Lower leg skin (tissue), 4 donors: ENCODE measurements around the gene TNF. TPM values are rescaled to one million over a fixed set of nuclear protein-coding genes. Genes with fewer than 3 reads are reported as not detected.

Experiments
- DNase-seq, 2 donors: peaks; one replicate each; pipeline ENCODE4 v3.0.0-alpha.2; 2019; ENCODE audit warnings: low spot score in 2 of 2
- H3K4me3 ChIP-seq: fragments of 200-600 bp; sonication (generic); 2 replicates; pipeline ENCODE4 v1.5.1; 2017; ENCODE audit warnings: mild to moderate bottlenecking, low read depth; ENCODE audit not compliant: poor library complexity, severe bottlenecking
- CTCF ChIP-seq, 3 donors: fragments of 450-650 bp; IDR thresholded peaks; one replicate each; pipeline ENCODE4 v1.5.1; 2016; ENCODE audit warnings: antibody characterized with exemption in 3 of 3, mild to moderate bottlenecking in 3 of 3, moderate library complexity in 2 of 3
- POLR2A ChIP-seq, 2 donors: fragments of 450-650 bp; IDR thresholded peaks; one replicate each; pipeline ENCODE4 v1.6.1; 2016 to 2017; ENCODE audit warnings: antibody characterized with exemption in 2 of 2, mild to moderate bottlenecking in 1 of 2, moderate library complexity in 1 of 2
- WGBS, 2 donors: methylation state at CpG; one replicate each; pipeline ENCODE4 v1.1.5; 2018; 5-methylcytosine and 5-hydroxymethylcytosine counted together
- intact Hi-C: fragments of 100-400 bp; cut with DNase I; formaldehyde crosslinking; loops from one replicate; pipeline ENCODE4 v1.15.0; 2023; ENCODE audit warnings: low total_unique reads
- total RNA-seq, 4 donors: library from RNA; depleted of rRNA; stranded (reverse); fragments of >200 nt; gene quantifications; one replicate each; pipeline ENCODE4 v1.1.0, GENCODE V29; 2016

Gene TNF
- total RNA-seq, 4 donors from 2014 or later, result 0.38 to 1.4 (median 0.59) TPM

- peak overlapping the region; percentile 76 for H3K4me3 ChIP-seq
- DNase-seq, result peak in 1 of 2 donors; percentile 64
- TF ChIP-seq CTCF (IDR thresholded peaks at IDR 0.05) (no peak), POLR2A (IDR thresholded peaks at IDR 0.05) (no peak)
- 0% methylated on average over 21 of the region's 21 CpGs for WGBS, 2 donors
- intact Hi-C loops, result no loop called here
Measured at GRCh38 chr6:31541059-31541657, 34.2 kb upstream of the TNF start.

GRCh38 chr6:31541658-31542521, 33.5 kb upstream of the TNF start, which contains the start of gene DDX39B:
Gene DDX39B, minus strand, starts transcription at chr6:31542003. Its CDS starts 1,471 bp downstream, at chr6:31540532.
- WGBS, 2 donors, result 0 to 1% methylated on average over 41 to 43 of the region's 43 CpGs
- peak; percentile 95 to 99 for DNase-seq
- intact Hi-C loops, result no loop called here
- H3K4me3 ChIP-seq, result peak within 1 kb of the TSS; percentile 76
- TF ChIP-seq CTCF (IDR thresholded peaks at IDR 0.05) (no peak), POLR2A (IDR thresholded peaks at IDR 0.05) (peak in 1 of 2 donors; percentile 77)

GRCh38 chr6:31543639-31544038, 31.7 kb upstream of the TNF start:
- WGBS, 2 donors, result 90 to 93% methylated on average over 6 of the region's 6 CpGs
- intact Hi-C loops, result no loop called here

GRCh38 chr6:31544676-31545075, 30.7 kb upstream of the TNF start:
- no peak for TF ChIP-seq POLR2A (IDR thresholded peaks at IDR 0.05)
- TF ChIP-seq CTCF (IDR thresholded peaks at IDR 0.05), result no peak
- no peak for DNase-seq
- no peak overlapping the region for H3K4me3 ChIP-seq
- WGBS, 2 donors, result 72 to 94% methylated on average over 2 of the region's 2 CpGs
- intact Hi-C loops, result loop anchor here (5.0 kb wide), 1 partner anchor 53 kb away; no protein-coding TSS in a partner anchor

More at GRCh38 chr6:31543639-31544038, 31.7 kb upstream of the TNF start:
- DNase-seq, result no peak
- H3K4me3 ChIP-seq, result no peak overlapping the region
- TF ChIP-seq POLR2A (IDR thresholded peaks at IDR 0.05) (no peak), CTCF (IDR thresholded peaks at IDR 0.05) (no peak)

GRCh38 chr6:31545291-31545690, 30.1 kb upstream of the TNF start:
- intact Hi-C loops, result loop anchor here (5.0 kb wide), 1 partner anchor 52 kb away; no protein-coding TSS in a partner anchor
- 58 to 72% methylated on average over 7 of the region's 7 CpGs for WGBS, 2 donors
- TF ChIP-seq CTCF (IDR thresholded peaks at IDR 0.05), result no peak
- TF ChIP-seq POLR2A (IDR thresholded peaks at IDR 0.05), result no peak
- DNase-seq, result no peak
- H3K4me3 ChIP-seq, result no peak overlapping the region
